GM21619 (cell line): ENCODE measurements around the gene PRR19.
A peak's percentile ranks its signal among the peaks of the same experiment; 100 is the strongest.

Experiments used
- ATAC-seq: cut with Tn5 transposase; IDR thresholded peaks from one replicate; pipeline ENCODE4 v1.9.1; 2021; ENCODE audit not compliant: unreplicated experiment

The PRR19 gene

GRCh38 chr19:42293948-42294347 is 8.0 kb upstream of the PRR19 start:
- ATAC-seq, result no peak

- no peak for ATAC-seq
These were observed 7.3 kb upstream of the PRR19 start for GRCh38 chr19:42294471-42295137.

GRCh38 chr19:42295342-42295741 is 6.6 kb upstream of the PRR19 start:
- no peak for ATAC-seq

DNA sequence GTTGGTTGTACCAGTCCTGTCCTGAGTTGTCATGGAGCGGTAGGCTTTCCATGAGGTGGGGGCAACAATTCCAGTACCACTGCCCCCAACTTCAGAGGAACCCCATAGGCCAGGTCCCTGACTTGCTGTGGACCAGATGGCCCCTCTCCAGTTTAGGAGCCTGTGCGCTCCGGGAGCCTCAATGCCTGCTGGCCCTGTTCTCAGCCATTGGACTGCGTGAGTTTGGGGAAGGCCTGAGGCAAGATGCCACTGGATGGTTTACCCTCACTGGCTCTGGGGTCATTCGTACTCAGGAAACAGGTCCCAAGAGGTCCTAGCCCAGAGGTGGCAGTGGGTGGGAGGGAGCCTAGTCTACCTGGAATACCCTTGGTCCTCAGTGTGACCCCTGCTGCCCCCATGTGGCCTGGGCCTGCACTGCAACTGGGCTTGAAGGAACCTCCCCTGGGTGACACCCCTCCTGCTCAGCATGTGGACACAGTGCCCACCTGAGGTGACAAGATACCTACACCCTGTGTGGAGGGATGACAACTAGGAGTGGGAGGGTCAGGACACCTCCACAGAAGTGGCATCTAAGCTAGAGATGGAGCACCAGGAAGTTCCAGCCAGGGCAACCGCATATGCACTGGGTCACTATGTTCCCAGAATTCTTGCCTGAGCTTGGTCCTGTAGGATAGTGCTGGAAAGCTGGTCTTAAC is 6.0 kb upstream of the PRR19 start:
- no peak for ATAC-seq

GRCh38 chr19:42297039-42297438 is 4.9 kb upstream of the PRR19 start:
- ATAC-seq, result no peak

GRCh38 chr19:42303101-42303464 is 1.2 kb downstream of the PRR19 start:
- ATAC-seq, result no peak

GRCh38 chr19:42303876-42304275 is 1.9 kb downstream of the PRR19 start:
- no peak for ATAC-seq

DNA sequence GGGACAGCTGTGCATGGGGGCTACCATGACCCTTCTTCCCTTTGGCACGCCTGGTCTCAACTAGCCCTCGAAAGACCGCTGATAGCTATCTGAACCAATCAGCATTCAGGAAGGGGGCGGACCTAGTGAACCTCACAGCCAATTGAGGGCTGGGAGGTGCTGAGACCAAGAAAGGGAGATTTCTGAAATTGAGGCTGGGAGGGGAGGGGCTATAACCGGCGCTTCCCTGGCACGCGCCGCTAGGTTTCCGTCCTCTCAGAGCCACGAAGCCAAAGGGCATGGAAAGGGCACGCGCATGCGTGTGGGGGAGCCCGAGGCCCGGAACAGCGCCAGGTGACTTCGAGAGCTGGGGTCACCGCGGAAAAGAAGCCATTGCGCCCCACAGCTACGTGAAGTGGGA is 4.7 kb downstream of the PRR19 start:
- no peak for ATAC-seq

- ATAC-seq, result no peak
These were observed 7.8 kb downstream of the PRR19 start for GRCh38 chr19:42309686-42310085.

- ATAC-seq, result no peak
These were observed 9.7 kb downstream of the PRR19 start for GRCh38 chr19:42311657-42312056.

DNA sequence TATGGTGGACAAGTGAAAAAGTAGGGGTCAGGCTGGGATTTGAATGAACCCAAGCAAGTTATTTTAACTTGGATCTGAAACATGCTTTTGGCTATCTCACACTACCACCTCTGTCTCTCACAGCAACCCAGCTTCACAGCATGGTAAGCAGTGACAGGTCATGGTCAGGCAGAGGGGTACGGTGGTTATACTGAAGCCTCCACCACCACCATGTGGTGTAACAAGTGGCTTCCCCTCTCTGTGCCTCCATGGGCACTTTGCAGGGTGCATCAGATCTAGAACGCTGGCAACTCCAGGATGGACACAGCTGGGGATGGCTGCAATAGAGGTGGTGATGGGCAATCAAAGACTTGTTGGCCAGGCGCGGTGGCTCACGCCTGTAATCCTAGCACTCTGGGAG is 10.4 kb downstream of the PRR19 start:
- no peak for ATAC-seq

- no peak for ATAC-seq
These were observed 11.3 kb downstream of the PRR19 start, which contains the start of gene TMEM145 for GRCh38 chr19:42313096-42313839. TMEM145 (plus strand) TSS chr19:42313309; CDS start chr19:42313377, 68 bp downstream.

GRCh38 chr19:42313840-42314755 is 12.2 kb downstream of the PRR19 start:
- no peak for ATAC-seq

DNA sequence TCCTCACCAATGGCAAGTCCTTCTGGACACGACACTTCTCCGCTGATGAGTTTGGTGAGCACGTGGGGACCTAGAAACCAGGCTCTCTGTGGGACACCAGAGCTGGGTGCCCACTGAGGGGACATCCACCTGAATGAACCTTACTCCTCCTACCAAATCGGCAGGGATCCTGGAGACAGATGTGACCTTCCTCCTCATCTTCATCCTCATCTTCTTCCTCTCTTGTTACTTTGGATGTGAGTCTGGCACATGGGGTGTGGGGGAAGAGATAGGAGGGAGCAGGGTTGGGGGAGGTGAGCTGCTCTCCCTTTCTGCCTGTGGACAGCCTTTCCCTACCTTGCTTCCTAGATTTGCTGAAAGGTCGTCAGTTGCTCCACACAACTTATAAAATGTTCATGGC is 13.1 kb downstream of the PRR19 start:
- no peak for ATAC-seq

GRCh38 chr19:42316223-42317211 is 14.6 kb downstream of the PRR19 start:
- peak; percentile 64 for ATAC-seq

DNA sequence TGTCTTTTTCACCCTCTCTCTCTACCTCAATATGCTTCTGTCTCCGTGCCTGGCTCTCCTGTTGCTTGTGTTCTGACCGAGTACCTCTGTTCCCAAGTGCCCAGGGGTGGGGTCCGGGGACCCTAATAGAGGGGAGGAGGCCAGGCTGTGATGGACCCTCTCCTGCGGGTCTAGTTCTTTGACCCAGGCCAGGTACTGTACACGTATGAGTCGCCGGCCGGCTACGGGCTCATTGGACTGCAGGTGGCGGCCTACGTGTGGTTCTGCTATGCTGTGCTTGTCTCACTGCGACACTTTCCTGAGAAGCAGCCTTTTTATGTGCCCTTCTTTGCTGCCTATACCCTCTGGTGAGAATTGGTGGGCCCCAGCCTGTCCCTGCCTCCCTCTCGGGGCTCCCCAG is 15.6 kb downstream of the PRR19 start:
- ATAC-seq, result no peak

- ATAC-seq, result no peak
These were observed 20.4 kb downstream of the PRR19 start for GRCh38 chr19:42322305-42322704.

DNA sequence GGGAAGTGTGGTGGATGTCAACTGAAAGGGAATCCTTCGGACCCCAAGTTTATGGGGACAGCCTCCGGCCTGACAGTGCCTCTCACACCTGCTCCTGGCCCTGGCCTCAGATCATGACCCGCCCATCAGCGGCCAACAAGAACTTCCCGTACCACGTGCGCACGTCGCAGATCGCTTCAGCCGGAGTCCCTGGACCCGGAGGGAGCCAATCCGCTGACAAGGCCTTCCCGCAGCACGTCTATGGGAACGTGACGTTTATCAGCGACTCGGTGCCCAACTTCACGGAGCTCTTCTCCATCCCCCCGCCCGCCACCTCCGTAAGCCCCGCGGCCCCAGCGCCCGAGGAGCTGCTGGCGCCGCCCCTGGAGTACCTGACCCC is 21.5 kb downstream of the PRR19 start:
- no peak for ATAC-seq

- ATAC-seq, result no peak
These were observed 22.1 kb downstream of the PRR19 start for GRCh38 chr19:42323852-42324654.
